ENCODE measurements around the gene SPATA24.

GRCh38 chr5:139397921-139398320 is 6.0 kb downstream of the SPATA24 start:
- TF ChIP-seq PRDM15 (CRISPR knock-in tag; IDR thresholded peaks at IDR 0.05) (no peak), SUZ12 (IDR thresholded peaks at IDR 0.05; ENCODE audit: low read depth, low read length) (no peak), CREB3 (CRISPR knock-in tag; IDR thresholded peaks at IDR 0.05) (no peak), ZBTB43 (CRISPR knock-in tag; conservative IDR thresholded peaks at IDR 0.05) (no peak), ZNF512 (CRISPR knock-in tag; IDR thresholded peaks at IDR 0.05) (no peak)

Measured in HepG2 (cell line).